ENCODE data around the gene TAS2R13.

The TAS2R13 gene

DNA sequence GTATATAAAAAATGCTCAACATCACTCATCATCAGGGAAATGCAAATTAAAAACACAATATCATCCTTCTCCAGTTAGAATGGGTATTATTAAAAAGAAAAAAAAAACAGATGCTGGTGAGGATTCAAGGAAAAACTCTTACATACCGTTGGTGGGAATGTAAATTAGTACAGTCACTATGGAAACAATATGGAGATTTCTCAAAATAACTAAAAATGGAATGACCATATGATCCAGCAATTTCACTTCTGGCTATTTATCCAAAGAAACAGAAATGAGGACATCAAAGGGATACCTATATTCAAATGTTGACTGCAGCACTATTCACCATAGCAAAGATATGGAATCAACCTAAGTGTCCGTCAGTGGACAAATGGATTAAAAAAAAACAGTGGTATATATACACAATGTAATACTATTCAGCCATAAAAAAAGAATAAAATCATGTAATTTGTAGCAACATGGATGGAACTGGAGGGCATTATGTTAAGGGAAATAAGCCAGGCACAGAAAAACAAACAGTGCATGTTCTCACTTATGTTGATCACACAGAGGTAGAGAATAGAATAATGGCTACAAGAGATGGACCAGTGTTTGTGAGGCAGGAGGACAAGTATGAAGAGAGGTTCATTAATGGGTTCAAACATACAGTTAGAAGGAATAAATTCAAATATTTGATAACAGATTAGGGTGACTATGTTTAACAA is 45.7 kb downstream of the TAS2R13 start:
- no peak for DNase-seq

DNA sequence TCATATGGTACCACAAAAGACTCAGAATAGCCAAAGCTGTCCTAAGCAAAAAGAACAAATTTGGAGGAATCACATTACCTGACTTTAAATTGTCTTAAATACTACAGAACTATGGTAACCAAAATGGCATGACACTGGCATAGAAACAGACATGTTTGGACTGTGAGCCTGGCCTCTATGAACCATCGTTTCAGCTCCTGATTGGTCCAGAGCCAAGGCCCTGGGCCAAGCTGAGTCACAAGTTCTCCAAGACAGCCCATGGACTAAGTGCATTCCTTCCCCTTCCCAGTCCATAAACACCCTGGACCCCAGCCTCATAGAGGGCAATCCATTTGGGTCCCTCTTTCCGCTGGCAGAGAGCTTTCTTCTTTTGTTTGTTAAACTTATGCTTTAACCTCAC is 48.0 kb downstream of the TAS2R13 start:
- DNase-seq: no peak

Data from T-helper 2 cell (primary cell).